RWPE1 (cell line): ENCODE results near the gene SHH.

ENCODE experiments used
- CTCF ChIA-PET: fragments of 350-600 bp; sonication (Branson Sonifier 250); formaldehyde crosslinking; extraction: SDS; loops from one replicate; lab custom pipeline; 2021; lab: Yijun Ruan, JAX
- POLR2A ChIA-PET: fragments of 400-600 bp; formaldehyde crosslinking; extraction: SDS; loops from one replicate; lab custom pipeline; 2020; ENCODE audit warnings: antibody characterized with exemption; ENCODE audit not compliant: low non-redundant PET; lab: Yijun Ruan, JAX
- DNase-seq: peaks from one replicate; pipeline ENCODE4 v3.0.0; 2012; ENCODE audit warnings: low spot score
- H3K27ac ChIP-seq: fragments of 450-650 bp; 2 replicates; pipeline ENCODE4 v1.5.1; 2017
- CTCF ChIP-seq: fragments of 450-650 bp; conservative IDR thresholded peaks from 2 replicates; pipeline ENCODE4 v1.5.1; 2017; ENCODE audit warnings: low read depth, mild to moderate bottlenecking

SHH gene

GRCh38 chr7:155811895-155812761 is at the start of gene SHH:
SHH (minus strand) TSS chr7:155812463; CDS start chr7:155812122, 341 bp downstream.
- DNase-seq, result no peak
- ChIA-PET CTCF (interaction anchor here (0.6 to 0.7 kb wide), 3 partner anchors 411 to 1461 kb away, joined by 3 to 4 read pairs (median 3); no protein-coding TSS in a partner anchor), POLR2A (no interaction called here)
- TF ChIP-seq CTCF, result no peak
- no peak within 1 kb of the TSS for H3K27ac ChIP-seq

GRCh38 chr7:155861480-155861868 is 49.2 kb upstream of the SHH start:
- POLR2A ChIA-PET, result no interaction called here

GRCh38 chr7:155860840-155861479 is 48.7 kb upstream of the SHH start:
- H3K27ac ChIP-seq, result peak overlapping the region; percentile 89
- DNase-seq, result peak; percentile 71
- ChIA-PET POLR2A (no interaction called here), CTCF (interaction anchor here (0.6 kb wide), 1 partner anchor 499 kb away, joined by 3 read pairs; no protein-coding TSS in a partner anchor)
- TF ChIP-seq CTCF, result no peak

More at GRCh38 chr7:155861480-155861868, 49.2 kb upstream of the SHH start:
- CTCF ChIA-PET, result no interaction called here
- peak overlapping the region; percentile 89 for H3K27ac ChIP-seq
- TF ChIP-seq CTCF, result no peak
- no peak for DNase-seq

- H3K27ac ChIP-seq, result peak overlapping the region; percentile 89
- ChIA-PET POLR2A (no interaction called here), CTCF (interaction anchor here (0.6 kb wide), 1 partner anchor 499 kb away, joined by 3 read pairs; no protein-coding TSS in a partner anchor)
- no peak for DNase-seq
- no peak for TF ChIP-seq CTCF
Observed at GRCh38 chr7:155860461-155860839, 48.2 kb upstream of the SHH start.

- CTCF ChIA-PET, result no interaction called here
- POLR2A ChIA-PET, result no interaction called here
- TF ChIP-seq CTCF, result no peak
- peak; percentile 42 for DNase-seq
- no peak overlapping the region for H3K27ac ChIP-seq
Observed at GRCh38 chr7:155858521-155859061, 46.3 kb upstream of the SHH start.

GRCh38 chr7:155857141-155857540 is 44.9 kb upstream of the SHH start:
- H3K27ac ChIP-seq, result no peak overlapping the region
- no peak for DNase-seq
- POLR2A ChIA-PET, result no interaction called here
- TF ChIP-seq CTCF, result no peak
- CTCF ChIA-PET, result no interaction called here
